AG09319 (cell line): ENCODE data around the gene PIM3.

Experiments used
- DNase-seq: peaks from one replicate; pipeline ENCODE4 v3.0.0-alpha.2; 2010; ENCODE audit warnings: low read depth; ENCODE audit errors: extremely low read depth
- CTCF ChIP-seq: IDR thresholded peaks from 2 replicates; pipeline ENCODE4 v1.5.1; 2011; ENCODE audit warnings: low read depth, mild to moderate bottlenecking, inconsistent platforms, low read length, moderate library complexity

PIM3 gene

GRCh38 chr22:49947296-49947622 lies 13.3 kb upstream of the PIM3 start:
- no peak for TF ChIP-seq CTCF
- DNase-seq = no peak

GRCh38 chr22:49948116-49948957 lies 12.2 kb upstream of the PIM3 start:
- no peak for DNase-seq
- TF ChIP-seq CTCF = no peak

GRCh38 chr22:49948958-49949913 lies 11.3 kb upstream of the PIM3 start:
- DNase-seq = no peak
- no peak for TF ChIP-seq CTCF

- no peak for DNase-seq
- no peak for TF ChIP-seq CTCF
Measured at GRCh38 chr22:49949914-49950292, 10.7 kb upstream of the PIM3 start.

- no peak for TF ChIP-seq CTCF
- no peak for DNase-seq
Measured at GRCh38 chr22:49950396-49950994, 10.1 kb upstream of the PIM3 start.

- no peak for DNase-seq
- TF ChIP-seq CTCF = no peak
Measured at GRCh38 chr22:49951000-49951677, 9.4 kb upstream of the PIM3 start.

- TF ChIP-seq CTCF = no peak
- no peak for DNase-seq
Measured at GRCh38 chr22:49951678-49951985, 8.9 kb upstream of the PIM3 start.
